Measurements from ENCODE around the gene RASGEF1C.

- TF ChIP-seq TAF1 (IDR thresholded peaks at IDR 0.05; ENCODE audit: borderline replicate concordance, insufficient read depth, low read length): no peak
- no peak for TF ChIP-seq FOXP2 (optimal IDR thresholded peaks at IDR 0.05; ENCODE audit: borderline replicate concordance, extremely low read depth, extremely low read length, insufficient read depth)
Measured at GRCh38 chr5:180173875-180174586, 35.0 kb downstream of the RASGEF1C start.

Data from PFSK-1 (cell line).